OCI-LY1 (cell line): Measurements from ENCODE around the gene RAB36.

ENCODE experiments used
- CTCF ChIP-seq: fragments of 200-600 bp; sonication (generic), shearing (Covaris generic); IDR thresholded peaks from 2 replicates; pipeline ENCODE4 v1.5.1; 2017; ENCODE audit warnings: mild to moderate bottlenecking, antibody characterized with exemption, low read length, moderate library complexity, mixed read lengths
- EZH2 ChIP-seq: fragments of 200-600 bp; sonication (generic), shearing (Covaris generic); IDR thresholded peaks from 2 replicates; pipeline ENCODE4 v1.8.0; 2017; ENCODE audit warnings: borderline replicate concordance, mixed run types, mild to moderate bottlenecking, antibody characterized with exemption, low read length, moderate library complexity, mixed read lengths

DNA sequence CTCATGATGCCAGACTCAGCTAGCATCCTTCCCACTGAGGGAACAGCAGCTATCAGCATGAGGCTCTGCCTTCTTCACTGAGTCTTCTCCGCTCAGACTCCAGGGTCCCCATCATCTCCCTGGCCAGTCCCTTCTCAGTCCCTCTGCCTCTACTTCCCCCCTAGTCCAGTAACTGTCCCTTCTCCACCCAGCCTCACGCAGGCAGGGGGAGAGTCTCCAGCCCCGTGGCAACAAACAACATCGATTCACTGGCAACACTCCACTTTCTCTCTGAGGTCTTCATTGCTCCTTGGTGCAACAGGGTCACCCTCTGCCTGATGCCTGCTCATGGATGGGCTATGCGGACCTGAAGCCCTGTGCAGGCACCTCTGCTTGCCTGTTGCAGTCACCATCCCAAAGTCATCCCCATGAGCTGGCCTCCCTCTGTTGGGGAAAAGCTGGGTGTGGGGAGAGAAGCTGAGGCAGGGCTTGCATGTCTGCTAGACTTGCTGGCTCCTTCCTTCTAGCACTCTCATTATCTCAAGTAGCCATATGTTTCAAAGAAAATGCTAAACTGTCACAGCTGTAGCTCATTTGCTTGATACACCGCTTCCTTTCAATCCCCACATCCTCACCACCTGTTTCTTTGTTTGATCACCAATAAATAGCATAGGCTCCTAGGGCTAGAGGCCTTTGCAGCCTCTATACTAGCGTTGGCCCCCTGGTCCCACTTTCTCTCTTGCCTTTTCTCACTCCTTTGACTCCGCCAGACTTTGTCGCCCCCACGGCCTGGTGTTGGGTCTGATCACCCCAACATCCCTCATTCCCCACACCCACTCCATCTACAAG is 30.8 kb downstream of the RAB36 start:
- TF ChIP-seq CTCF (no peak), EZH2 (no peak)
